Measurements from ENCODE around the gene MED12. TPM values are rescaled to one million over a fixed set of nuclear protein-coding genes. Genes with fewer than 3 reads are reported as not detected.

The MED12 gene
- total and polyA plus RNA-seq, 10 of the 15 experiments (the other 5 are each of a cell fraction or from before 2014, with no cell fraction given) = 0.68 to 28.5 (median 13.7) TPM

- peaks cover 10% of the 10 kb centered on the region for H3K4me1 ChIP-seq (ENCODE audit: control insufficient read depth, insufficient read depth, low read length)
- peak overlapping the region; percentile 58 for H3K4me2 ChIP-seq (ENCODE audit: control insufficient read depth, insufficient read depth)
- TF ChIP-seq POLR2AphosphoS5 (IDR thresholded peaks at IDR 0.05; ENCODE audit: low read length) = peak; percentile 30; the same call in 1 of the 2 replicates
- TF ChIP-seq ZSCAN29 (IDR thresholded peaks at IDR 0.05) = no peak
- TF ChIP-seq CREB1 (IDR thresholded peaks at IDR 0.05; ENCODE audit: low read depth) = no peak
- TF ChIP-seq SMARCA5 (IDR thresholded peaks at IDR 0.05) = no peak
- TF ChIP-seq BCL11A (IDR thresholded peaks at IDR 0.05; ENCODE audit: low read depth, low read length) = no peak
- no peak for TF ChIP-seq POLR2A (IDR thresholded peaks at IDR 0.05; ENCODE audit: low read depth, low read length)
- TF ChIP-seq MYB (IDR thresholded peaks at IDR 0.05; ENCODE audit: borderline replicate concordance, low read depth, low read length) = no peak
- TF ChIP-seq SUPT20H (IDR thresholded peaks at IDR 0.05; ENCODE audit: borderline replicate concordance, control insufficient read depth, low read depth, low read length) = no peak
- TF ChIP-seq POLR2AphosphoS2 (IDR thresholded peaks at IDR 0.05; ENCODE audit: low read depth, low read length) = 0 out of 2 replicates have a peak, but pooled peaks have one; percentile 26
- TF ChIP-seq ZNF384 (IDR thresholded peaks at IDR 0.05; ENCODE audit: borderline replicate concordance, low read depth, low read length) = no peak
- no peak for TF ChIP-seq FOS (IDR thresholded peaks at IDR 0.05; ENCODE audit: borderline replicate concordance, extremely low read depth, insufficient read length)
- no peak for TF ChIP-seq MTA2 (IDR thresholded peaks at IDR 0.05; ENCODE audit: low read depth)
- TF ChIP-seq NR2F1 (conservative IDR thresholded peaks at IDR 0.05) = peak; percentile 65
- TF ChIP-seq SREBF1 (IDR thresholded peaks at IDR 0.05; ENCODE audit: low read length) = no peak
- TF ChIP-seq STAT3 (IDR thresholded peaks at IDR 0.05; ENCODE audit: low read depth, low read length) = no peak
- no peak for TF ChIP-seq BHLHE40 (IDR thresholded peaks at IDR 0.05; ENCODE audit: borderline replicate concordance in 1 of 2, low read depth in 2 of 2, low read length in 1 of 2)
- FAIRE-seq (no peak), DNase-seq (ENCODE audit: low read depth, low spot score) (no peak), ATAC-seq (0 out of 3 replicates have a peak, but pooled peaks have one; percentile 3)
- H3K27ac ChIP-seq (ENCODE audit: control insufficient read depth, insufficient read depth) = no peak overlapping the region
- ChIA-PET SMC1A (ENCODE audit: uncharacterized antibody, unreplicated experiment) (no interaction called here), CTCF (interaction anchor here (0.7 to 1.1 kb wide), 2 partner anchors 10 to 257 kb away, joined by 3 to 4 read pairs; partner anchors contain the start of gene MED12), POLR2A (interaction anchor here (1.4 kb wide), 1 partner anchor 10 kb away, joined by 3 read pairs; no protein-coding TSS in a partner anchor), RAD21 (ENCODE audit: unreplicated experiment) (no interaction called here)
- H3K36me3 ChIP-seq (ENCODE audit: control insufficient read depth in 2 of 2, insufficient read depth in 2 of 2, low read length in 1 of 2) = no peaks in the 10 kb centered on the region; a peak in 1 of 4 replicates
- 63% methylated on average over 9 of the region's 9 CpGs for WGBS (ENCODE audit: insufficient coverage, insufficient replicate concordance, low lambda C conversion rate, missing lambda C conversion rate)
- no TSS peak for BruUV-seq (replicated peaks)
- no peaks in the 10 kb centered on the region for H3K27me3 ChIP-seq (replicated peaks in 1 of 2; ENCODE audit: control insufficient read depth in 2 of 2, insufficient read depth in 2 of 2, low read length in 1 of 2)
- peak overlapping the region; percentile 84; the same call in 1 of the 2 replicates for H3K4me3 ChIP-seq
- H3K9ac ChIP-seq (ENCODE audit: control insufficient read depth, insufficient read depth, low read length) = no peak overlapping the region
- intact Hi-C loops (cut with micrococcal nuclease; ENCODE audit: unreplicated experiment) = no loop called here
- no peak overlapping the region for H2AFZ ChIP-seq (ENCODE audit: control insufficient read depth, low read depth, low read length)
- no peaks in the 10 kb centered on the region for H4K20me1 ChIP-seq (ENCODE audit: control insufficient read depth, insufficient read depth)
- peaks cover 49% of the 10 kb centered on the region for H3K79me2 ChIP-seq (ENCODE audit: control insufficient read depth, insufficient read depth, low read length)
- H3K9me3 ChIP-seq (replicated peaks; ENCODE audit: control insufficient read depth, insufficient read depth, low read length) = no peaks in the 10 kb centered on the region; the same call in 2 of the 3 replicates
- in situ Hi-C loops (cut with MboI) = no loop called here
Observed at GRCh38 chrX:71107762-71108360, 10.5 kb upstream of the MED12 start.
